AG09309 (cell line): ENCODE data around the gene BOD1L1.

Experiments used
- DNase-seq: peaks from one replicate; pipeline ENCODE4 v3.0.0-alpha.2; 2010; ENCODE audit warnings: low read depth
- H3K4me3 ChIP-seq: 2 replicates; pipeline ENCODE4 v1.5.1; 2011; ENCODE audit warnings: mild to moderate bottlenecking, low read depth, low read length, moderate library complexity; ENCODE audit not compliant: control insufficient read depth
- TF ChIP-seq, protein P1 (sequence below): IDR thresholded peaks from 2 replicates; pipeline ENCODE4 v1.5.1; 2011; ENCODE audit warnings: mild to moderate bottlenecking, low read depth, low read length, inconsistent platforms; ENCODE audit not compliant: insufficient read depth, control insufficient read depth; ENCODE audit errors: missing control alignments

The BOD1L1 gene

DNA sequence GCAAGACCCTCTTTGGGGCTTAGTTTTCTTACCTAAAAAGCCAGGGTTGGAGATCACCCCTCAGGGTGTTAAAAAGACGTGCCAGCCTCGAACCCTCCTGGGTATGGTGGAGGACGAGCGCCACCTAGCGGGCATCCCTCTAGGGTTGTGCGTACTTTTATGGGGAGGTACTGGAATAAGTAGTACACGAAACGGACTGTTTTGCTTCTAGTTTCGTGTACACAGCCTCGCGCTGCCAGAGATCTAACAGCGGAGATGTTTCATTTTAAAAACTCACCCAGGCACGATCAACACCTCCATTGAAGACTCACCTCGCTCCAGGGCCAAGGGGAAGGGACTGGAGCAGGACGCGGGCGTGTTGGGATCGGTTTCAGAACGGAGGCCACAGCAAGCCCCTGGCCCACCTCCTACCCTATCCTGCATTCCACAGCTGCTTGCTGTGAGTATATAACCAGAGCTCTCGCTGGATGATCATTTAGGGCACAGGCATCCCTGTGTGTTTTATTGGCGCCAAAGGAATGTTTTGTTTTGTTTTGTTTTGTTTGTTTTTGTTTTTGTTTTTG, 78.5 kb downstream of the BOD1L1 start:
- H3K4me3 ChIP-seq: peak overlapping the region; percentile 55
- TF ChIP-seq, protein P1, sequence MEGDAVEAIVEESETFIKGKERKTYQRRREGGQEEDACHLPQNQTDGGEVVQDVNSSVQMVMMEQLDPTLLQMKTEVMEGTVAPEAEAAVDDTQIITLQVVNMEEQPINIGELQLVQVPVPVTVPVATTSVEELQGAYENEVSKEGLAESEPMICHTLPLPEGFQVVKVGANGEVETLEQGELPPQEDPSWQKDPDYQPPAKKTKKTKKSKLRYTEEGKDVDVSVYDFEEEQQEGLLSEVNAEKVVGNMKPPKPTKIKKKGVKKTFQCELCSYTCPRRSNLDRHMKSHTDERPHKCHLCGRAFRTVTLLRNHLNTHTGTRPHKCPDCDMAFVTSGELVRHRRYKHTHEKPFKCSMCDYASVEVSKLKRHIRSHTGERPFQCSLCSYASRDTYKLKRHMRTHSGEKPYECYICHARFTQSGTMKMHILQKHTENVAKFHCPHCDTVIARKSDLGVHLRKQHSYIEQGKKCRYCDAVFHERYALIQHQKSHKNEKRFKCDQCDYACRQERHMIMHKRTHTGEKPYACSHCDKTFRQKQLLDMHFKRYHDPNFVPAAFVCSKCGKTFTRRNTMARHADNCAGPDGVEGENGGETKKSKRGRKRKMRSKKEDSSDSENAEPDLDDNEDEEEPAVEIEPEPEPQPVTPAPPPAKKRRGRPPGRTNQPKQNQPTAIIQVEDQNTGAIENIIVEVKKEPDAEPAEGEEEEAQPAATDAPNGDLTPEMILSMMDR: peak; percentile 91
- peak; percentile 29 for DNase-seq

- no peak for DNase-seq
- H3K4me3 ChIP-seq: no peak overlapping the region; the same call in 1 of the 2 replicates
- TF ChIP-seq, protein P1: no peak
Observed at GRCh38 chr4:13548059-13548983, 79.2 kb downstream of the BOD1L1 start.

- TF ChIP-seq, protein P1: no peak
- DNase-seq: no peak
- peak overlapping the region; percentile 26 for H3K4me3 ChIP-seq
Observed at GRCh38 chr4:13547485-13548041, 80.0 kb downstream of the BOD1L1 start.

- H3K4me3 ChIP-seq: no peak overlapping the region
- TF ChIP-seq, protein P1: no peak
- no peak for DNase-seq
Observed at GRCh38 chr4:13546941-13547484, 80.5 kb downstream of the BOD1L1 start.

DNA sequence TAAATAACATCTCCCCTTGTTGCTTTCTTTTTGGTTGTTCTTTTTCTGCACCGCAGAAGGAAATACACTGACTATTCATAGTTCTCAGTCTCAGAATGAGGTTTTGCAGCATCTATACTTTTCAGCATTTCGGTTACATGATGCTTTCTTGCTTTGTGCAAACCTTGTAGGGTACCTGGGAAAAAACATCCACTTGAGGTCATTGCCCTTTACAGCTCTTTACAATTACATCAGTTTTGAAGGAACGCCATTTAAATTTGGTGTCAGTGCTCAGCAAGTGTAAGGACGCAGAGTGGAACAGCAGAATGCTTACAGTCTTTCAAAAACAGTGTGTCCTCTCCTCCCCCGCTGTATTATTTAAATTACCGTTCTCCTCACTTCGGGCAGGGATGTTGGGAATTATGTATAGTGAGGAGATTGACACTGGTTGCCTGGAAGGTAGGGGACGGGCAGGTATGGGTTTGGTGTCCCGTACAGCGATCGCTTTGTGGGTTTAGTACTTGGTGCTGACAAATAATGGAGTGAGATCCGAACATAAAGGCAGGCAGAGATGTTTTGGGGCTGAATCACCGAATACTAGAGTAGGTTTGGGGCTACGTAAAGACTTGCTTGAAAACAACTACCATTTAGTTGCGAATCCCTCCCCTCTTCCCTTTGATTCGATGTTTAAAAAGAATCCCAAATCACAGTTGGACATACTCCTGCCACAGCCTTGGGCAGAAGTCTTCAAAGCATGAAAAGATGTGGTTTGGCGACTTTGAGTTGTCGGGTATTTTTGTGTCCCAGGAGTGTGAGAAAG, 81.2 kb downstream of the BOD1L1 start:
- no peak for DNase-seq
- no peak overlapping the region for H3K4me3 ChIP-seq
- TF ChIP-seq, protein P1: no peak

GRCh38 chr4:13545394-13545808, 82.1 kb downstream of the BOD1L1 start:
- TF ChIP-seq, protein P1: no peak
- no peak for DNase-seq
- H3K4me3 ChIP-seq: no peak overlapping the region
